Smooth muscle cell of the brain vasculature (primary cell): ENCODE data around the gene MRPL50.
"Not testable (repeated sequence)": the region's sequence is repeated elsewhere in the genome, so short reads cannot be mapped to it uniquely, and the experiment has no call there.

Source experiments
- DNase-seq: peaks from one replicate; pipeline ENCODE4 v3.0.0-alpha.2; 2012; ENCODE audit warnings: low read depth, low spot score

MRPL50 gene

GRCh38 chr9:101418518-101419430 lies 20.4 kb upstream of the MRPL50 start:
- DNase-seq, result no peak

DNA sequence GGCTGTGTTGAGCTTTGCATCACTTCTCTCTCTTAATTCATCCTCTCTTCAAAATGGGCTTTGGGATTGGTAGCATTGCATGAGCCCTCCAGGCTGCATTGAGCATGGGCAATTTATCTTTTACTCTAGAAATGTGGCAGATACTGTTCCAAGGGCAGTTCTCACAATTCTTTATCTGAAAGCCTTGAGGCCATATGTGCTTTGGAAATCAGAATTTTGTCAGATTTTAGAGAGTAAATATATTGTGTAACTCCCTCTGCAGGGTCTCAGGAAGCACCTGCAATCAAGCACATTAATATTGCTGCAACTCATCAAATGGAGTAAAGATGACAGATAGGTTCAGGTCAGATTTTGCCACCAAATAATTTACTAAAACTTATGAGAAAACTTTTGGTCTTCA lies 19.6 kb upstream of the MRPL50 start:
- no peak for DNase-seq

GRCh38 chr9:101417389-101417788 lies 19.0 kb upstream of the MRPL50 start:
- DNase-seq, result no peak

DNA sequence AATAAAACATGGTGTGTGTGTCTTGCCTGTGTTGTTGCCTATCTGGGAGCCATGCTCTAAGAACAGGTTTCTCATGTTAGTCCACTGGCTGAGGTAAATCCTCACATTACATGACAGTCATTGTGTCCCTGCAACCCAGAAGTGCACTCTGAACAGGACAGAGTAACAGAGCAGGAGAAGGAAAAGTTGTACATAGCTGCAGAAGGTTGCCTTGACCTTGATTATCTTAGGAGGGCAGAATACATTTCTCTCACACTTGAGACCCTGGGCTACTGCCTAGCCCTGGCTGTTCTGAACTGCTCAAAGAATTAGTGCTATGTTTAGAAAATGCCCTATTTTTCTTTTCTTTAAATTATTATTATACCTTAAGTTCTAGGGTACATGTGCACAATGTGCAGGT lies 17.2 kb upstream of the MRPL50 start:
- DNase-seq, result no peak

DNA sequence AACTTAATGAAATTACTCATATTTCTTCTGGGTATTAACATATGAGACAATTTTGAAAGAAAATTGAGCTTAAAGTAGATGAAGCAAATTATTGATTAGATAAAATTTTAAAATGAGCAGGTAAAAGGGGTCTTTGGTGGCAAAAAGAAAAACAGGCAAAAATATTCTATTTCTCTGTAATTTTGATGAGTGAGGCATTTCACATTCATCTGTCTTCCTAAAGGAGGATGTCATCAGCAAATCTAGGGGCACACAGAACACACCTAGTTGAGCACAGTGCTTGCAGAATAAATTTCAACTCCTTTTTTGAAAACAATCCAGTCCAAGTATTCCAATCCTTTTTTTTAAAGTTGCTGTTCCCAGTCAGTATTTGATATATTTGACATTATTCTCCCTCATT lies 16.4 kb upstream of the MRPL50 start:
- no peak for DNase-seq

- no peak for DNase-seq
Measured at GRCh38 chr9:101409079-101409477, 10.7 kb upstream of the MRPL50 start.

DNA sequence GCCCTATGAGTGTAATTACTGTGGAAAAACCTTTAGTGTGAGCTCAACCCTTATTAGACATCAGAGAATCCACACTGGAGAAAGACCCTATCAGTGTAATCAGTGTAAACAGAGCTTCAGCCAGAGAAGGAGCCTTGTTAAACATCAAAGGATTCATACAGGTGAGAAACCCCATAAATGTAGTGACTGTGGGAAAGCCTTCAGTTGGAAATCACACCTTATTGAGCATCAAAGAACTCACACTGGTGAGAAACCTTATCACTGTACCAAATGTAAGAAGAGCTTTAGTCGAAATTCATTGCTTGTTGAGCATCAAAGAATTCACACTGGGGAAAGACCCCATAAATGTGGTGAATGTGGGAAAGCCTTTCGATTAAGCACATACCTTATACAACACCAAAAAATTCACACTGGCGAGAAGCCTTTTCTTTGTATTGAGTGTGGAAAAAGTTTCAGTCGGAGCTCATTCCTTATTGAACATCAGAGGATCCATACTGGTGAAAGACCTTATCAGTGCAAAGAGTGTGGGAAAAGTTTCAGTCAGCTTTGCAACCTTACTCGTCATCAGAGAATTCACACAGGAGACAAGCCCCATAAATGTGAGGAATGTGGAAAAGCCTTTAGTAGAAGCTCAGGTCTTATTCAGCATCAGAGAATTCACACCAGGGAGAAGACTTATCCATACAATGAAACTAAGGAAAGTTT lies 10.1 kb upstream of the MRPL50 start:
- no peak for DNase-seq

DNA sequence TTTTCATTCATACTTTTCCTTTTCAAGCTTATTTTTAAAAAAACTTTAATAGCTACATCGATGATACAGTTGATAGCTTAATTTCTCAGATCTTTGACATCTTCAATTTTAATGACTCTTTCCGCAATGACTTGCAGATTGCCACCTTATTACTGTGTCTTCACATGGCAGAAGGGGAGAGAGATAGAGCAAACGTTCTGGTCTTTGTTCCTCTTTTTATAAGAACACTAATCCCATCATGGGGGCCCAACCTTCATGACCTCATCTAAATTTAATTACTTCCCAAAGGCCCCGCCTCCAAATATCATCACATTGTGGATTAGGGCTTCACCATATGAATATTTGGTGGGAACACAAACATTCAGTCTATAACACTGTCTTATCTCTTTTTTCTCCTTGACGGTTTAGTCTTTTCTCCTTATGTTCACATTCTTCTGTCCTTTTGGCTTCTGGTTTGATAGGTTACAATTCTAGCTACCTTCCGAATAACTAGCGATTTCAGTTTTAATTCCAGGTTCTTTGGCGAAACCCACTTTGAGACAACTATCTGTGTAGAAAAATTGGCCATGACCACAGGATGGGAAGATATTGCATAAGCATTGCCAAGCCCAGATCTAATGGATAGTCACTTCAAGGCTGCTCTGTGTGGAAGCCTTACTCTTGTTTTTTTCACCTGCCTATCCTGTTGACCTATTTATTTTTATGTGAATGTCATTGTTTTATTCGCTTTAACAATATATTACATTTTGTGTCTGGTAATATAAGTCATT lies 5.3 kb upstream of the MRPL50 start:
- no peak for DNase-seq

- no peak for DNase-seq
Measured at GRCh38 chr9:101400120-101400519, 1.7 kb upstream of the MRPL50 start.

GRCh38 chr9:101399643-101399970 lies 1.2 kb upstream of the MRPL50 start:
- no peak for DNase-seq

DNA sequence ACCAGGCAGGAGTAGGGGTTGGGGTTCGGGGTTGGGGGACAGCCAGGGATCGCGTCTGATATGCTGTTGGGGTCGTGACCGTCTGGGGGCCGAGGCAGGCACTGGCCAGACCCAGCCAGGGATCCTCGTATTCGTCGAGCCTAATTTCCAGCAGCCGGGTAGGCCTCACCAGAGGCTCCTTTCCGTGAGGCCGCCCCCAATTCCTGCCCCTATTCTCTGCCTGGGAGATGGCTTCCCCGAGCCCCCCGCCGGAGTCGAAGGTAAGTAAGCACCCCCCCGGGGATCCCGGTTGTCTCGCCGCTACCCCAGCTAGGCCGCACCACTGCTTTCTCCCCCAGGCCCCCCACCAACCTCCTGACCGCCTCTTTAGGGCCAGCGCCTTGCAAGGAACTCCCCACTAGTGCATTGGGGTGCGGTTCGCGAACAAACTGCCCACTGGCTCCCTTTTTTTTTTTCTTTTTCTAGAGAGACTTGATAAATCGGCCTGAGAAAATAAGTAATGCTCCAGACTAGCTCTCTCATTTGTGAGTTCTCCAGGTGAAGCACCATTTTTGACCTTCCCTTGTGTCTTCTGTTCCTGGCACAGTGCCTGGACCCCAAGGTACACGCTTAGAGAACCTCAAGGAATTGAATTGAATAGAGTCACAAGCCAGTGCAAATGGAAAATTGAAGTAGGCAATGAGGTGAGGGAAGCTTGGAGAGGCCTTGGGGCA lies 668 bp upstream of the MRPL50 start:
- no peak for DNase-seq

GRCh38 chr9:101397746-101398067 lies 711 bp downstream of the MRPL50 start:
- no peak for DNase-seq

- DNase-seq, result no peak
Measured at GRCh38 chr9:101394687-101395086, 3.7 kb downstream of the MRPL50 start.

DNA sequence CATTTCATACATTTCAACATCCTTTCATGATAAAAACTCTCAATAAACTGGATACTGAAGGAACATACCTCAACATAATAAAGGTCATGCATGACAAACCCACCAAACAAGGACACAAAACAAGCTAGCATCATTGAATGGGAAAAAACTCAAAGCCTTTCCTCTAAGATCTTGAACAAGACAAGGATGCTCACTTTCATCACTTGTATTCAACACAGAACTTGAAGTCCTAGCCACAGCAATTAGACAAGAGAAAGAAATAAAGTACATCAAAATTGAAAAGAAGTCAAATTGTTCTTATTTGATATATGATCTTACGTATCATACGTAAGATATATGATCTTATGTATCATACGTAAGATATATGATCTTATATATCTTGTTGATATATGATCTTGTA lies 5.3 kb downstream of the MRPL50 start:
- no peak for DNase-seq

GRCh38 chr9:101388507-101388993 lies 9.9 kb downstream of the MRPL50 start:
- DNase-seq, result no peak

- DNase-seq, result no peak
Measured at GRCh38 chr9:101387871-101388506, 10.4 kb downstream of the MRPL50 start.

DNA sequence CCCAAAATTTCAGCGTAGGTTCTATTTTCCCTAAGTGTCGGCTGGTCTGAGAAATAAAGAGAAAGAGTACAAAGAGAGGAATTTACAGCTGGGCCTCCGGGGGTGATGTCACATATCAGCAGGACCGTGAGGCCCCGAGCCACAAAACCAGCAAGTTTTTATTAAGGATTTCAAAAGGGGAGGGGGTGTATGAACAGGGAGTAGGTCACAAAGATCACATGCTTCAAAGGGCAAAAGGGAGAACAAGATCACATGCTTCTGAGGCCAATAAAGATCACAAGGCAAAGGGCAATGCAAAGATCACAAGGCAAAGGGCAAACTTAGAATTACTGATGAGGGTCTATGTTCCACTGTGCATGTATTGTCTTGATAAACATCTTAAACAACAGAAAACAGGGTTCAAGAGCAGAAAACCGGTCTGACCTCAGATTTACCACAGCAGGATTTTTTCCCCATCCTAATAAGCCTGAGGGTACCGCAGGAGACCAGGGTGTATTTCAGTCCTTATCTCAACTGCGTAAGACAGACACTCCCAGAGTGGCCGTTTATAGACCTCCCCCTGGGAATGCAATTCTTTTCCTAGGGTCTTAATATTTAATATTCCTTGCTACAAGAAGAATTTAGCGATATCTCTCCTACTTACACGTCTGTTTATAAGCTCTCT lies 13.4 kb downstream of the MRPL50 start, which contains the start of gene BAAT:
BAAT (minus strand) TSS at position 134 of the 664 bp plus-strand sequence. CDS start 13,602 bp downstream, outside the sequence.
- not testable (repeated sequence) for DNase-seq

DNA sequence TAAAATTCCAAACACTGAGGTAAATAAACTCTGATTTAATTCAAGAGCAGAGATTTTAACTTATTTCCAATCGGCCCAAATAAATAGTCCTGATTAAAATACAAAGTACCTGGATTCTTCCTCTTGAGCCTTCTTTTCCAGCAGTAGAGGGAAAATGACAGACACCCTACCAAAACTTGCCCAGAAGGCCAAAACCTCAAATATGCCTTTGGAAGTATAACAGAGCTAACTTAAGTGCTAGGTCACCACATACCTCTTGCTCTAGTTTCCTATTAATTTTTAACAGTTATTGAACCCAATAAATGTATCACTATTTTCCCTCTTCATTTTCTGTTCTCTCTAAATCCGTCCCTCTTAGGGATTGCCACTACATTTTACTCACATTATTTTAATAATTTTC lies 15.1 kb downstream of the MRPL50 start:
- DNase-seq, result no peak

- DNase-seq, result no peak
Measured at GRCh38 chr9:101381833-101382342, 16.5 kb downstream of the MRPL50 start.

GRCh38 chr9:101381118-101381517 lies 17.3 kb downstream of the MRPL50 start:
- DNase-seq, result no peak
